ENCODE results near the gene PLD4.
"Not testable (repeated sequence)": the region's sequence is repeated elsewhere in the genome, so short reads cannot be mapped to it uniquely, and the experiment has no call there.

DNA sequence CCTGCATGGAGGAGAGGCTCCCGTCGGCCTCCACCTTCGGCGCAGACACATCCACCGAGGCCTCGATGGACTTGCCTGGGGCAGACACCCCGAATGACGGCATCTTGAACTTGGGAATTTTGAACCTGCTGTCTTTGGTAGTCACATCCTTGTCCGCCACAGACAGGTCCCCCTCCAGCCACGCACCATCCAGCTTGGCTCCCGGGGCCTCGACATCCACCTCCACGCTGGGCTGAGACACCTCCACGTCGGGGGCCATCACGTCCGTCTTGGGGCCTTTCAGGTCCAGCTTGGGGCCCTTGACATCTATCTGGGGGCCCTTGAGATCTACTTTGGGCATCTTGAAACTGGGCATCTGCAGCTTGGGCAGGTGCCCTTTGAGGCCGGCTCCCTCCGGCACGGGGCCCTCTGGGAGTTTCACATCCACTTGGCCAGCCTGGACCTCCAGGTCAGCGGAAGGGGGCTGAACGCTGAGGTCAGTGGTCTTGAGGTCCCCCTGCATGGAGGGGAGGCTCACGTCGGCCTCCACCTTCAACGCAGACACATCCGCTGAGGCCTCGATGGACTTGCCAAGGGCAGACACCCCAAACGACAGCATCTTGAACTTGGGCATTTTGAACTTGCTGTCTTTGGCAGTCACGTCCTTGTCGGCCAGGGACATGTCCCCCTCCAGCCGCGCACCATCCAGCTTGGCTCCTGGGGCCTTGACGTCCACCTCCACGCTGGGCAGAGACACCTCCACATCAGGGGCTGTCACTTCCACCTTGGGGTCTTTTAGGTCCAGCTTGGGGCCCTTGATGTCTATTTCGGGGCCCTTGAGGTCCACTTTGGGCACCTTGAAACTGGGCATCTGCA, 23.4 kb downstream of the PLD4 start:
- TF ChIP-seq, protein P1, sequence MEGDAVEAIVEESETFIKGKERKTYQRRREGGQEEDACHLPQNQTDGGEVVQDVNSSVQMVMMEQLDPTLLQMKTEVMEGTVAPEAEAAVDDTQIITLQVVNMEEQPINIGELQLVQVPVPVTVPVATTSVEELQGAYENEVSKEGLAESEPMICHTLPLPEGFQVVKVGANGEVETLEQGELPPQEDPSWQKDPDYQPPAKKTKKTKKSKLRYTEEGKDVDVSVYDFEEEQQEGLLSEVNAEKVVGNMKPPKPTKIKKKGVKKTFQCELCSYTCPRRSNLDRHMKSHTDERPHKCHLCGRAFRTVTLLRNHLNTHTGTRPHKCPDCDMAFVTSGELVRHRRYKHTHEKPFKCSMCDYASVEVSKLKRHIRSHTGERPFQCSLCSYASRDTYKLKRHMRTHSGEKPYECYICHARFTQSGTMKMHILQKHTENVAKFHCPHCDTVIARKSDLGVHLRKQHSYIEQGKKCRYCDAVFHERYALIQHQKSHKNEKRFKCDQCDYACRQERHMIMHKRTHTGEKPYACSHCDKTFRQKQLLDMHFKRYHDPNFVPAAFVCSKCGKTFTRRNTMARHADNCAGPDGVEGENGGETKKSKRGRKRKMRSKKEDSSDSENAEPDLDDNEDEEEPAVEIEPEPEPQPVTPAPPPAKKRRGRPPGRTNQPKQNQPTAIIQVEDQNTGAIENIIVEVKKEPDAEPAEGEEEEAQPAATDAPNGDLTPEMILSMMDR (IDR thresholded peaks at IDR 0.05; ENCODE audit: low read depth, low read length, poor library complexity, severe bottlenecking): not testable (repeated sequence)
- not testable (repeated sequence) for TF ChIP-seq EZH2phosphoT487 (IDR thresholded peaks at IDR 0.05; ENCODE audit: borderline replicate concordance, low read length)
